Measurements from ENCODE around the gene UGCG. TPM values are rescaled to one million over a fixed set of nuclear protein-coding genes. Genes with fewer than 3 reads are reported as not detected.

Gene UGCG
- total RNA-seq, 1 experiment from 2014 or later = 32.6 TPM

- TF ChIP-seq, protein P1, sequence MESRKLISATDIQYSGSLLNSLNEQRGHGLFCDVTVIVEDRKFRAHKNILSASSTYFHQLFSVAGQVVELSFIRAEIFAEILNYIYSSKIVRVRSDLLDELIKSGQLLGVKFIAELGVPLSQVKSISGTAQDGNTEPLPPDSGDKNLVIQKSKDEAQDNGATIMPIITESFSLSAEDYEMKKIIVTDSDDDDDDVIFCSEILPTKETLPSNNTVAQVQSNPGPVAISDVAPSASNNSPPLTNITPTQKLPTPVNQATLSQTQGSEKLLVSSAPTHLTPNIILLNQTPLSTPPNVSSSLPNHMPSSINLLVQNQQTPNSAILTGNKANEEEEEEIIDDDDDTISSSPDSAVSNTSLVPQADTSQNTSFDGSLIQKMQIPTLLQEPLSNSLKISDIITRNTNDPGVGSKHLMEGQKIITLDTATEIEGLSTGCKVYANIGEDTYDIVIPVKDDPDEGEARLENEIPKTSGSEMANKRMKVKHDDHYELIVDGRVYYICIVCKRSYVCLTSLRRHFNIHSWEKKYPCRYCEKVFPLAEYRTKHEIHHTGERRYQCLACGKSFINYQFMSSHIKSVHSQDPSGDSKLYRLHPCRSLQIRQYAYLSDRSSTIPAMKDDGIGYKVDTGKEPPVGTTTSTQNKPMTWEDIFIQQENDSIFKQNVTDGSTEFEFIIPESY (IDR thresholded peaks at IDR 0.05; ENCODE audit: extremely low read depth, insufficient replicate concordance, low read length) = no peak
Measured at GRCh38 chr9:111868475-111868874, 28.1 kb upstream of the UGCG start (continued).

GRCh38 chr9:111870774-111871498 is 25.7 kb upstream of the UGCG start:
- H3K4me1 ChIP-seq (ENCODE audit: control insufficient read depth in 1 of 2, insufficient read depth in 2 of 2, low read length in 2 of 2) = peaks cover 0 to 12% of the 10 kb centered on the region in 2 experiments; a peak in 2 of 4 replicates
- no peak overlapping the region for H3K4me3 ChIP-seq (replicated peaks in 1 of 2; ENCODE audit: low read depth in 1 of 2, low read length in 2 of 2)
- no peaks in the 10 kb centered on the region for H3K27me3 ChIP-seq (ENCODE audit: insufficient read depth, low read length)
- H3K4me2 ChIP-seq (ENCODE audit: low read length) = no peak overlapping the region
- H3K36me3 ChIP-seq (ENCODE audit: control insufficient read depth in 1 of 2, insufficient read depth in 2 of 2, low read length in 2 of 2) = no peaks in the 10 kb centered on the region
- CTCF ChIA-PET = no interaction called here
- H3K9ac ChIP-seq (ENCODE audit: low read length) = no peak overlapping the region
- no peaks in the 10 kb centered on the region for H3K9me3 ChIP-seq (ENCODE audit: control insufficient read depth in 1 of 2, insufficient read depth in 1 of 2, low read depth in 1 of 2, low read length in 2 of 2)
- TF ChIP-seq, protein P1 (IDR thresholded peaks at IDR 0.05; ENCODE audit: extremely low read depth, insufficient replicate concordance, low read length) = no peak
- TF ChIP-seq, protein P2, sequence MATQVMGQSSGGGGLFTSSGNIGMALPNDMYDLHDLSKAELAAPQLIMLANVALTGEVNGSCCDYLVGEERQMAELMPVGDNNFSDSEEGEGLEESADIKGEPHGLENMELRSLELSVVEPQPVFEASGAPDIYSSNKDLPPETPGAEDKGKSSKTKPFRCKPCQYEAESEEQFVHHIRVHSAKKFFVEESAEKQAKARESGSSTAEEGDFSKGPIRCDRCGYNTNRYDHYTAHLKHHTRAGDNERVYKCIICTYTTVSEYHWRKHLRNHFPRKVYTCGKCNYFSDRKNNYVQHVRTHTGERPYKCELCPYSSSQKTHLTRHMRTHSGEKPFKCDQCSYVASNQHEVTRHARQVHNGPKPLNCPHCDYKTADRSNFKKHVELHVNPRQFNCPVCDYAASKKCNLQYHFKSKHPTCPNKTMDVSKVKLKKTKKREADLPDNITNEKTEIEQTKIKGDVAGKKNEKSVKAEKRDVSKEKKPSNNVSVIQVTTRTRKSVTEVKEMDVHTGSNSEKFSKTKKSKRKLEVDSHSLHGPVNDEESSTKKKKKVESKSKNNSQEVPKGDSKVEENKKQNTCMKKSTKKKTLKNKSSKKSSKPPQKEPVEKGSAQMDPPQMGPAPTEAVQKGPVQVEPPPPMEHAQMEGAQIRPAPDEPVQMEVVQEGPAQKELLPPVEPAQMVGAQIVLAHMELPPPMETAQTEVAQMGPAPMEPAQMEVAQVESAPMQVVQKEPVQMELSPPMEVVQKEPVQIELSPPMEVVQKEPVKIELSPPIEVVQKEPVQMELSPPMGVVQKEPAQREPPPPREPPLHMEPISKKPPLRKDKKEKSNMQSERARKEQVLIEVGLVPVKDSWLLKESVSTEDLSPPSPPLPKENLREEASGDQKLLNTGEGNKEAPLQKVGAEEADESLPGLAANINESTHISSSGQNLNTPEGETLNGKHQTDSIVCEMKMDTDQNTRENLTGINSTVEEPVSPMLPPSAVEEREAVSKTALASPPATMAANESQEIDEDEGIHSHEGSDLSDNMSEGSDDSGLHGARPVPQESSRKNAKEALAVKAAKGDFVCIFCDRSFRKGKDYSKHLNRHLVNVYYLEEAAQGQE (IDR thresholded peaks at IDR 0.05; ENCODE audit: low read depth) = no peak
- TF ChIP-seq MAX (IDR thresholded peaks at IDR 0.05) = no peak
- TF ChIP-seq FOSL1 (IDR thresholded peaks at IDR 0.05; ENCODE audit: low read depth) = no peak
- TF ChIP-seq EGR1 (IDR thresholded peaks at IDR 0.05; ENCODE audit: low read depth) = no peak
- no peak for TF ChIP-seq RAD21 (IDR thresholded peaks at IDR 0.05; ENCODE audit: low read depth)
- TF ChIP-seq SIN3A (IDR thresholded peaks at IDR 0.05; ENCODE audit: low read depth) = no peak
- TF ChIP-seq POLR2A (IDR thresholded peaks at IDR 0.05; ENCODE audit: borderline replicate concordance, extremely low read depth, insufficient read depth, insufficient read length) = no peak
- TF ChIP-seq EZH2 (IDR thresholded peaks at IDR 0.05) = no peak
- TF ChIP-seq EZH2phosphoT487 (IDR thresholded peaks at IDR 0.05; ENCODE audit: borderline replicate concordance) = no peak
- no peak for TF ChIP-seq SRF (IDR thresholded peaks at IDR 0.05; ENCODE audit: low read depth)
- TF ChIP-seq, protein P3, sequence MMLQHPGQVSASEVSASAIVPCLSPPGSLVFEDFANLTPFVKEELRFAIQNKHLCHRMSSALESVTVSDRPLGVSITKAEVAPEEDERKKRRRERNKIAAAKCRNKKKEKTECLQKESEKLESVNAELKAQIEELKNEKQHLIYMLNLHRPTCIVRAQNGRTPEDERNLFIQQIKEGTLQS (IDR thresholded peaks at IDR 0.05) = no peak
- POLR2A ChIA-PET = no interaction called here
- BruUV-seq (replicated peaks) = no TSS peak
- H3K9me2 ChIP-seq (ENCODE audit: insufficient read depth) = no peaks in the 10 kb centered on the region
- no peak overlapping the region for H2AFZ ChIP-seq (ENCODE audit: low read depth, low read length, poor library complexity, severe bottlenecking)
- intact Hi-C loops (cut with micrococcal nuclease) = no loop called here
- no peak for ATAC-seq
- no peak overlapping the region for H3K27ac ChIP-seq (ENCODE audit: low read depth, low read length)
- no peaks in the 10 kb centered on the region for H3K79me2 ChIP-seq (ENCODE audit: insufficient read depth, low read length)
- no peak for DNase-seq (ENCODE audit: low read depth, low spot score)
- RAD21 ChIA-PET (ENCODE audit: low non-redundant PET in 1 of 2, low total read pairs in 2 of 2, uncharacterized antibody in 2 of 2, unreplicated experiment in 2 of 2) = interaction anchor here in 1 of 2 experiments (0.6 kb wide), 1 partner anchor 23 kb away, joined by 3 read pairs; no protein-coding TSS in a partner anchor
- H4K20me1 ChIP-seq (ENCODE audit: insufficient read depth) = no peaks in the 10 kb centered on the region
